Fibroblast of villous mesenchyme (primary cell): ENCODE data around the gene CLDN15. TPM values are rescaled to one million over a fixed set of nuclear protein-coding genes. Genes with fewer than 3 reads are reported as not detected.

Source experiments
- DNase-seq: peaks from one replicate; pipeline ENCODE4 v3.0.0-alpha.2; 2010; ENCODE audit warnings: low read depth
- H3K4me3 ChIP-seq: 2 replicates; pipeline ENCODE4 v1.5.1; 2011; ENCODE audit warnings: low read depth, mild to moderate bottlenecking, low read length
- total RNA-seq: library from RNA; depleted of rRNA; stranded (reverse); fragments of >200 nt; gene quantifications from 2 replicates; pipeline ENCODE4 v1.2.3, GENCODE V29; 2012
- TF ChIP-seq, protein P1 (sequence below): IDR thresholded peaks from 2 replicates; pipeline ENCODE4 v1.5.1; 2012; ENCODE audit warnings: low read depth, mild to moderate bottlenecking, low read length; ENCODE audit not compliant: insufficient read depth

CLDN15 gene
- total RNA-seq, 1 donor = 4.7 TPM

DNA sequence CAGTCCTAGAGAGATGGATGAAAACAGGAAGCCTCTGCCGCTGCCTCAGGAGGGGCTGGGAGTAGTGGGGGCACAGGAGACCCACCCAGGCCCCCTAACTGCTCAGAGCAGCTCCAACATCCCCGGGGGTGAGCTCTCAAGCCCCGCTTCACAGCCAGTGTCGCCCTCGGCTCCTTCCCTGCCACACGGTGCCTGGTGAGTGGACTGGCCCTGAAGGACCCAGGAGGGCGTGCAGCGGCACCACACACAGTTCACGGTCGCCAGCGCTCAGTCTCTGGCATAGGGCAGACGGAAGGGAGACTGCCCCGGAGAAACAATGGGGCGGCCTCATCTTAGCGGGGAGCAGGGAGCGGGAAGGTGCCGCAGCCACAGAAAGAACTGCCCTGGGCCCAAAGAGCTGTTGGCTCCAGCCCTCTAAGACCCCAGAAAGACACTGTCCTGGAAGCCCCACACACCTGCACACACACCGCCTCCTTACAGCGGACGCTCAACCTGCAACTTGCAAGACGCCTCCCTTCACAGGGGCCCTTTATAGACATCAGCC, 1.2 kb downstream of the CLDN15 start:
- no peak overlapping the region for H3K4me3 ChIP-seq

DNA sequence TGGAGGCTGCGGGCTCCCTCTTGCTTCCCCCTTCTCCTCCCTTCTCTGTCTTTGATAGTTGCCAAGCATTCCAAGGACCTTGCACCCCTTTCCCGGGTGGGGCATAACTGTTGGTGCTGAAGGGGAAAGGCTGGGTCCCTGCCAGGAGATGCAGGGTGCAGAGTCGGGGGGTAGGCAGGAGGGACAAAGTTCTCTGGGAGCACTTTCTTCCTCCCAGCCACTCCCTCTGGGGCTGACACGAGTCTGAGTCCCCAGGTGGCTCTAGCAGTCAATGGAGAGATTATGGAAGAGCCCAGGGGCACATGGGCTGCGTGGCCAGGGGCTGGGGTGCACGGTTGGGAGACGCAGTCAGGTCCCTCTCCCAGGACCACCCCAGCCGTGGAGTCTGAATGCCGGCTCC, 2.1 kb downstream of the CLDN15 start:
- DNase-seq = no peak
- no peak overlapping the region for H3K4me3 ChIP-seq
- TF ChIP-seq, protein P1, sequence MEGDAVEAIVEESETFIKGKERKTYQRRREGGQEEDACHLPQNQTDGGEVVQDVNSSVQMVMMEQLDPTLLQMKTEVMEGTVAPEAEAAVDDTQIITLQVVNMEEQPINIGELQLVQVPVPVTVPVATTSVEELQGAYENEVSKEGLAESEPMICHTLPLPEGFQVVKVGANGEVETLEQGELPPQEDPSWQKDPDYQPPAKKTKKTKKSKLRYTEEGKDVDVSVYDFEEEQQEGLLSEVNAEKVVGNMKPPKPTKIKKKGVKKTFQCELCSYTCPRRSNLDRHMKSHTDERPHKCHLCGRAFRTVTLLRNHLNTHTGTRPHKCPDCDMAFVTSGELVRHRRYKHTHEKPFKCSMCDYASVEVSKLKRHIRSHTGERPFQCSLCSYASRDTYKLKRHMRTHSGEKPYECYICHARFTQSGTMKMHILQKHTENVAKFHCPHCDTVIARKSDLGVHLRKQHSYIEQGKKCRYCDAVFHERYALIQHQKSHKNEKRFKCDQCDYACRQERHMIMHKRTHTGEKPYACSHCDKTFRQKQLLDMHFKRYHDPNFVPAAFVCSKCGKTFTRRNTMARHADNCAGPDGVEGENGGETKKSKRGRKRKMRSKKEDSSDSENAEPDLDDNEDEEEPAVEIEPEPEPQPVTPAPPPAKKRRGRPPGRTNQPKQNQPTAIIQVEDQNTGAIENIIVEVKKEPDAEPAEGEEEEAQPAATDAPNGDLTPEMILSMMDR = no peak

More for the DNA sequence above, 1.2 kb downstream of the CLDN15 start:
- no peak for DNase-seq
- TF ChIP-seq, protein P1 = no peak

DNA sequence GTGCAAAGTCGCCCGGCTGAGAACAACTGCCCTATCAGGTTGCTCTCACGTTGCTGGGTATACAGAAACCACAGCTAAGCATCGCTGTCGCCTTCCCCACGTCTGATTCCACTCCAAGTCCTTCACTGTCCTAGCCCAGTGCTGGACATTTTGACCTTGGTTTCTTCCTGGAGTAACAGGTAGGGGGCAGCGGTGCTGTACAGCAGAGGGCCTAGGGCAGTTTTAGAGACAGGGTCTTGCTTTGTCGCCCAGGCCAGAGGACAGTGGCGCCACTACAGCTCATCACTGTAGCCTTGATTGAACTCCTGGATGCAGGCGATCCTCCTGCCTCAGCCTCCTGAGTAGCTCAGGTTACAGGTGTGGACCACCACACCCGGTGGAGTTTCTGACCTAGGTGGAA, 2.6 kb downstream of the CLDN15 start:
- TF ChIP-seq, protein P1 = peak; percentile 38
- DNase-seq = no peak
- H3K4me3 ChIP-seq = no peak overlapping the region

DNA sequence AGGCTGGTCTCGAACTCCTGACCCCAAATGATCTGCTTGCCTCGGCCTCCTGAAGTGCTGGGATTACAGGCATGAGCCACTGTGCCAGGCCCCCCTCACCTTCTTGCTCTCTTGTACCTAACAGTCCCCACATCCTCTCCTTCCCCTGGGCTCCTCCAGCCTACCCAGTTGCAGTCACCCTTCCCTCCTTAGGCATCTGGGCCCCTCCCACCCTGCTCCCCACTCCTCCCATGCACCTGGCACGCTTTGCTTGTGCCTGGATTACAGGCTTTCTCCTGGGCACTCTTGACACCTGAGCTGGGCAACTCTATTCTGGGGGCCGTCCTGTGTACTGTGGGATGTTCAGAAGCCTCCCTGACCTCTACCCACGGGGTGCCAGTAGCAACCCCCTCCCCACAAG, 3.0 kb downstream of the CLDN15 start:
- DNase-seq = no peak
- no peak overlapping the region for H3K4me3 ChIP-seq
- TF ChIP-seq, protein P1 = no peak

DNA sequence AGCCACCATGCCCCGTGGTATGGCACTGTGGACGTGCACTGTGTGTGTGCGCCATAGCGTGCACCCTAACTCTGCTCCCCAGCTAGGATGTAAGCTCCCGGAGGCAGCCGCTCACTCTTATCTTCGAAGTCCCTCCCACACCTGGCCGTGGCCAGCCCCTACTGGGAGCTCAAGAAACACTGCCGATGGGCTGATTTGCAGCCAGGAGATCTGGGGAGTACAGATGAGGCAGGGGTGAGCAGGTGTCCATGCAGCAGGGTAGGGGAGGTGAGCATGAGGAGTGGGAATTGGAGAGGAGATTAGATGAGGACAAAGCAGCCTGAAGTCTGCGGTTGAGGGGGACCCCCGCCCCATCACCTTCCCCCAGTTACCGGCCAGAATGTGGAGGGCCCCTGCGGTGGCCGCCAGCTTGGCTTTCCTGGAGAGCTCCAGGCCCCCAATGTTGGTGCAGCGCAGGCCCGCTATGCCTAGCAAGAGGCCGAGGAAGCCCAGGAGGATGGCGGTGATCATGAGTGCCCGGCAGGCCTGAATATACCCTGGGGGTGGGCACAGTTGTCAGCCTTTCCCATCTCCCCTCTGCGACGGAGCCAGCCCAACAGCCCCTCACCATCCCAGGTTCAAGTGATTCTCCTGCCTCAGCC, 3.6 kb downstream of the CLDN15 start:
- TF ChIP-seq, protein P1 = no peak
- H3K4me3 ChIP-seq = no peak overlapping the region
- no peak for DNase-seq

DNA sequence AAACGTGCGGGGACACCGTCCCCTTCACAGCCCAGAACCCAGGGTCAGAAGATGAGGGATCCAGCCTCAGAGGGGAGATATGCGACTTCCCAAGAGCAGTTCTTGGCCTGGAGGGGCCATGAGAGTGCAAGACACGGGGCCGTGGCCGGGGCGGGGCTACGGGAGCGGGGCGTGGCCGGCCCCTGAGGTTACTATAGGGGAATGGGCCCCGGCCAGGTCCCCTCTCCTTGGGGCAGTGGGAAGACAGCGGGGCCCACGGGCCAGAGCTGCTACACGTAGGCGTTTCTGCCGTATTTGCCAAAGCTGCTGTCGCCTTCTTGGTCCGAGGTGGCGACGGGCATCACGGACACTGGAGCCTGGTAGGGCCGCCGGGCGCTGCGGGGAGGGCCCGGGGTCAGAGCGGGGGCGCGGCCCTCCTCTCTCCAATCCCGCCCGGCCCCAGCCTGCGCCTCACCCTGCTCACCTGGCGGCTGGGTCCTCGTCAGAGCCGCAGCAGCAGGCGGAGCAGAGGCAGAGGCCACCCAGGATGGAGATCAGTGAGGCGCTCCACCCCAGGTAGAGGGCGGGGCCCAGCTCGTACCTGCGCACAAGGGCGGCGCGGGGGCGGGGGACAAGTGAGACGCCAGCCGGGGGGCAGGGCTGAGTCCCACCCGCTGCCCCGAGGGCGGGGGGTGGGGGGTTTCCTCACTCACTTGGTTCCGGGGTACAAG, 5.3 kb downstream of the CLDN15 start:
- no peak for DNase-seq
- H3K4me3 ChIP-seq = no peak overlapping the region

More for the DNA sequence above, 5.3 kb downstream of the CLDN15 start:
- TF ChIP-seq, protein P1 = no peak
